Measurements from ENCODE around the gene ATN1.
A peak's percentile ranks its signal among the peaks of the same experiment; 100 is the strongest.

The ATN1 gene

GRCh38 chr12:6982532-6982931 lies 54.8 kb downstream of the ATN1 start:
- TF ChIP-seq REST (IDR thresholded peaks at IDR 0.05; ENCODE audit: insufficient replicate concordance, low read depth) (no peak), SPI1 (IDR thresholded peaks at IDR 0.05; ENCODE audit: borderline replicate concordance, low read depth) (no peak), GABPA (IDR thresholded peaks at IDR 0.05; ENCODE audit: low read depth) (no peak), CTCF (IDR thresholded peaks at IDR 0.05; ENCODE audit: insufficient read depth, low read length) (no peak), POLR2AphosphoS5 (IDR thresholded peaks at IDR 0.05; ENCODE audit: low read depth) (no peak)

GRCh38 chr12:6987956-6988553 lies 60.3 kb downstream of the ATN1 start:
- DNase-seq (ENCODE audit: low read depth in 1 of 2, low spot score in 1 of 2): no peak
- H3K27me3 ChIP-seq (ENCODE audit: insufficient read depth, poor library complexity, severe bottlenecking): no peaks in the 10 kb centered on the region
- no peak overlapping the region for H3K4me3 ChIP-seq (replicated peaks; ENCODE audit: insufficient read depth, low read length)
- no peak overlapping the region for H3K27ac ChIP-seq (replicated peaks)
- TF ChIP-seq CTCF (IDR thresholded peaks at IDR 0.05; ENCODE audit: insufficient read depth, low read length): no peak
- no peak for TF ChIP-seq GABPA (IDR thresholded peaks at IDR 0.05; ENCODE audit: low read depth)
- no peak for TF ChIP-seq SPI1 (IDR thresholded peaks at IDR 0.05; ENCODE audit: borderline replicate concordance, low read depth)
- TF ChIP-seq REST (IDR thresholded peaks at IDR 0.05; ENCODE audit: insufficient replicate concordance, low read depth): no peak
- no peak for TF ChIP-seq POLR2AphosphoS5 (IDR thresholded peaks at IDR 0.05; ENCODE audit: low read depth)

More at GRCh38 chr12:6982532-6982931, 54.8 kb downstream of the ATN1 start:
- no peak for DNase-seq (ENCODE audit: low read depth in 1 of 2, low spot score in 1 of 2)
- Histone ChIP-seq H3K4me3 (replicated peaks; ENCODE audit: insufficient read depth, low read length) (no peak overlapping the region), H3K27ac (replicated peaks) (no peak overlapping the region), H3K27me3 (ENCODE audit: insufficient read depth, poor library complexity, severe bottlenecking) (no peaks in the 10 kb centered on the region)

Small RNA genes lying within 50 kb of the gene (microRNA-seq; reads per million reads assigned to microRNA genes)
- gene MIR141: 46.7 reads per million, percentile 60 among the genes with 10 or more reads in this experiment
- gene MIR200C: 69.0 reads per million, percentile 65 among the genes with 10 or more reads in this experiment
